Measurements from ENCODE around the gene CMIP. TPM values are rescaled to one million over a fixed set of nuclear protein-coding genes. Genes with fewer than 3 reads are reported as not detected.

The CMIP gene
- total and polyA plus RNA-seq, 10 of the 15 experiments (the other 5 are each of a cell fraction or from before 2014, with no cell fraction given): 1.2 to 43.2 (median 4.4) TPM

DNA sequence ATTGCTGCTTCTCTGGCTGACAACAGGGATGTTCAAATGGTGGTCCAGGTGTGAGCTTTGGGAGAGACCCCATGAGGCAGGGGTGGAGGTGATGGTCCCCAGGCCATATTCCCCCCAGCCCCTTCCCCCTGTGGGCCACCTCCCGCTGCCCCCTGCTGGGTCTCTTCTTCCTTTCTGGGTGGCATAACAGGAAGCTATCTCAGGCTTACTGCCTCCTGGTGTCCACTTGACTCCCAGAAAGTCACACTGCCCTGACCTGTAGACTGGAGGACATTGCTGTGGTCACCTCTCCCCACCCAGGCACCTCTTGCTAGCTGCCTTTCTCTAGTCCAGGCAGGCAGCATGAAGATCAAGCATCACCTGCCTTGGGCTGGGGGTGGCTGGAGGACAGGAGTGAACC is 288.1 kb downstream of the CMIP start (continued):
- TF ChIP-seq ZNF207 (IDR thresholded peaks at IDR 0.05; ENCODE audit: borderline replicate concordance) (no peak), JUNB (IDR thresholded peaks at IDR 0.05) (no peak)
- TF ChIP-seq, protein P1, sequence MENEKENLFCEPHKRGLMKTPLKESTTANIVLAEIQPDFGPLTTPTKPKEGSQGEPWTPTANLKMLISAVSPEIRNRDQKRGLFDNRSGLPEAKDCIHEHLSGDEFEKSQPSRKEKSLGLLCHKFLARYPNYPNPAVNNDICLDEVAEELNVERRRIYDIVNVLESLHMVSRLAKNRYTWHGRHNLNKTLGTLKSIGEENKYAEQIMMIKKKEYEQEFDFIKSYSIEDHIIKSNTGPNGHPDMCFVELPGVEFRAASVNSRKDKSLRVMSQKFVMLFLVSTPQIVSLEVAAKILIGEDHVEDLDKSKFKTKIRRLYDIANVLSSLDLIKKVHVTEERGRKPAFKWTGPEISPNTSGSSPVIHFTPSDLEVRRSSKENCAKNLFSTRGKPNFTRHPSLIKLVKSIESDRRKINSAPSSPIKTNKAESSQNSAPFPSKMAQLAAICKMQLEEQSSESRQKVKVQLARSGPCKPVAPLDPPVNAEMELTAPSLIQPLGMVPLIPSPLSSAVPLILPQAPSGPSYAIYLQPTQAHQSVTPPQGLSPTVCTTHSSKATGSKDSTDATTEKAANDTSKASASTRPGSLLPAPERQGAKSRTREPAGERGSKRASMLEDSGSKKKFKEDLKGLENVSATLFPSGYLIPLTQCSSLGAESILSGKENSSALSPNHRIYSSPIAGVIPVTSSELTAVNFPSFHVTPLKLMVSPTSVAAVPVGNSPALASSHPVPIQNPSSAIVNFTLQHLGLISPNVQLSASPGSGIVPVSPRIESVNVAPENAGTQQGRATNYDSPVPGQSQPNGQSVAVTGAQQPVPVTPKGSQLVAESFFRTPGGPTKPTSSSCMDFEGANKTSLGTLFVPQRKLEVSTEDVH (IDR thresholded peaks at IDR 0.05; ENCODE audit: low read depth, partially characterized antibody): no peak

DNA sequence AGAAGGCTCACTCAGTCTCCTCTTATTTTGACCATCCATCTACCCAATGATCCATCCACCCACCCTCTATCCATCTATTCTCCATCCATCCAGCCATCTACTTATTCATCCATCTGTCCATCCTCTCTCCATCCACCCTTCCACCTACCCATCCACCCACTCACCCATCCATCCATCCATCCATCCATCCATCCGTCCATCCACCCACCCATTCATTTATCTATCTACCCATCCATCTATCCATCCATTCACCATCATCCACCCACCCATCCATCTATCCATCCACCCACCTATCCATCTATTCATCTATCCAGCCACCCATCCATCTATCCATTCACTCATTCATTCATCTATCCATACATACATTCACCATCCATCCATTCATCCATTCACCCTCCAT is 288.7 kb downstream of the CMIP start:
- ChIA-PET POLR2A (no interaction called here), RAD21 (ENCODE audit: unreplicated experiment) (no interaction called here), SMC1A (ENCODE audit: uncharacterized antibody, unreplicated experiment) (interaction anchor here (0.7 to 1.7 kb wide), 5 partner anchors 18 to 816 kb away, joined by 3 to 4 read pairs (median 3); no protein-coding TSS in a partner anchor), CTCF (interaction anchor here (0.7 to 1.4 kb wide), 3 partner anchors 10 to 368 kb away, joined by 3 to 4 read pairs (median 4); no protein-coding TSS in a partner anchor)
- peaks cover 15% of the 10 kb centered on the region for H3K4me1 ChIP-seq (ENCODE audit: control insufficient read depth, insufficient read depth, low read length)
- no peak overlapping the region for H2AFZ ChIP-seq (ENCODE audit: control insufficient read depth, low read depth, low read length)
- H4K20me1 ChIP-seq (ENCODE audit: control insufficient read depth, insufficient read depth): no peaks in the 10 kb centered on the region
- ATAC-seq: no peak
- H3K79me2 ChIP-seq (ENCODE audit: control insufficient read depth, insufficient read depth, low read length): no peaks in the 10 kb centered on the region
- no peak for FAIRE-seq
- no peak for DNase-seq (ENCODE audit: low read depth, low spot score)
- WGBS (ENCODE audit: insufficient coverage, insufficient replicate concordance, low lambda C conversion rate, missing lambda C conversion rate): 94% methylated on average over 1 of the region's 1 CpG
- BruUV-seq (replicated peaks): no TSS peak
- in situ Hi-C loops (cut with MboI) (no loop called here), intact Hi-C loops (cut with micrococcal nuclease; ENCODE audit: unreplicated experiment) (loop anchor here (10.0 kb wide), 2 partner anchors 468 to 728 kb away; partner anchors contain the start of genes CENPN and CMC2)
- H3K27me3 ChIP-seq (replicated peaks in 1 of 2; ENCODE audit: control insufficient read depth in 2 of 2, insufficient read depth in 2 of 2, low read length in 1 of 2): no peaks in the 10 kb centered on the region
- H3K4me3 ChIP-seq: no peak overlapping the region
- H3K27ac ChIP-seq (ENCODE audit: control insufficient read depth, insufficient read depth): no peak overlapping the region
- H3K36me3 ChIP-seq (ENCODE audit: control insufficient read depth in 2 of 2, insufficient read depth in 2 of 2, low read length in 1 of 2): no peaks in the 10 kb centered on the region
- no peak overlapping the region for H3K9ac ChIP-seq (ENCODE audit: control insufficient read depth, insufficient read depth, low read length)
- TF ChIP-seq STAT1 (conservative IDR thresholded peaks at IDR 0.05) (no peak), ZZZ3 (IDR thresholded peaks at IDR 0.05; ENCODE audit: control insufficient read depth, insufficient read length, low read depth) (no peak), SMAD5 (IDR thresholded peaks at IDR 0.05; ENCODE audit: low read depth) (no peak), MTA2 (IDR thresholded peaks at IDR 0.05; ENCODE audit: low read depth) (no peak), FOXK2 (IDR thresholded peaks at IDR 0.05) (0 out of 2 replicates have a peak, but pooled peaks have one; percentile 22), MYC (IDR thresholded peaks at IDR 0.05; ENCODE audit: insufficient read depth, insufficient read length, insufficient replicate concordance, low read length, severe bottlenecking) (no peak)
- TF ChIP-seq, protein P1 (IDR thresholded peaks at IDR 0.05; ENCODE audit: low read depth, partially characterized antibody): no peak
- TF ChIP-seq, protein P2, sequence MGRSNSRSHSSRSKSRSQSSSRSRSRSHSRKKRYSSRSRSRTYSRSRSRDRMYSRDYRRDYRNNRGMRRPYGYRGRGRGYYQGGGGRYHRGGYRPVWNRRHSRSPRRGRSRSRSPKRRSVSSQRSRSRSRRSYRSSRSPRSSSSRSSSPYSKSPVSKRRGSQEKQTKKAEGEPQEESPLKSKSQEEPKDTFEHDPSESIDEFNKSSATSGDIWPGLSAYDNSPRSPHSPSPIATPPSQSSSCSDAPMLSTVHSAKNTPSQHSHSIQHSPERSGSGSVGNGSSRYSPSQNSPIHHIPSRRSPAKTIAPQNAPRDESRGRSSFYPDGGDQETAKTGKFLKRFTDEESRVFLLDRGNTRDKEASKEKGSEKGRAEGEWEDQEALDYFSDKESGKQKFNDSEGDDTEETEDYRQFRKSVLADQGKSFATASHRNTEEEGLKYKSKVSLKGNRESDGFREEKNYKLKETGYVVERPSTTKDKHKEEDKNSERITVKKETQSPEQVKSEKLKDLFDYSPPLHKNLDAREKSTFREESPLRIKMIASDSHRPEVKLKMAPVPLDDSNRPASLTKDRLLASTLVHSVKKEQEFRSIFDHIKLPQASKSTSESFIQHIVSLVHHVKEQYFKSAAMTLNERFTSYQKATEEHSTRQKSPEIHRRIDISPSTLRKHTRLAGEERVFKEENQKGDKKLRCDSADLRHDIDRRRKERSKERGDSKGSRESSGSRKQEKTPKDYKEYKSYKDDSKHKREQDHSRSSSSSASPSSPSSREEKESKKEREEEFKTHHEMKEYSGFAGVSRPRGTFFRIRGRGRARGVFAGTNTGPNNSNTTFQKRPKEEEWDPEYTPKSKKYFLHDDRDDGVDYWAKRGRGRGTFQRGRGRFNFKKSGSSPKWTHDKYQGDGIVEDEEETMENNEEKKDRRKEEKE (IDR thresholded peaks at IDR 0.05): no peak
- H3K9me3 ChIP-seq (replicated peaks; ENCODE audit: control insufficient read depth, insufficient read depth, low read length): no peaks in the 10 kb centered on the region
- H3K4me2 ChIP-seq (ENCODE audit: control insufficient read depth, insufficient read depth): no peak overlapping the region

Data from GM12878 (cell line).